Adipocyte (in vitro differentiated cells): ENCODE data around the gene TRDN.
"Not testable (repeated sequence)": the region's sequence is repeated elsewhere in the genome, so short reads cannot be mapped to it uniquely, and the experiment has no call there.

Experiments used
- DNase-seq: peaks from one replicate; pipeline ENCODE4 v3.0.0-alpha.2; 2015; ENCODE audit warnings: low read depth
- H3K27me3 ChIP-seq: replicated peaks from 2 replicates; pipeline ENCODE4 v1.7.0; 2013; ENCODE audit warnings: mild to moderate bottlenecking, low read length, moderate library complexity; ENCODE audit not compliant: control insufficient read depth, insufficient read depth
- H3K36me3 ChIP-seq: 2 replicates; pipeline ENCODE4 v1.7.0; 2013; ENCODE audit warnings: low read length, mild to moderate bottlenecking, moderate library complexity; ENCODE audit not compliant: control insufficient read depth, insufficient read depth, severe bottlenecking
- H3K4me1 ChIP-seq: 2 replicates; pipeline ENCODE4 v1.7.0; 2013; ENCODE audit warnings: mild to moderate bottlenecking, low read length, moderate library complexity; ENCODE audit not compliant: control insufficient read depth, insufficient read depth
- H3K4me3 ChIP-seq: 2 replicates; pipeline ENCODE4 v1.7.0; 2013; ENCODE audit warnings: mild to moderate bottlenecking, low read length, moderate library complexity
- H3K9ac ChIP-seq: 2 replicates; pipeline ENCODE4 v1.7.0; 2013; ENCODE audit warnings: mild to moderate bottlenecking, low read length, moderate library complexity
- H3K9me3 ChIP-seq: 2 replicates; pipeline ENCODE4 v1.7.0; 2013; ENCODE audit warnings: mild to moderate bottlenecking, low read length, moderate library complexity; ENCODE audit not compliant: control insufficient read depth

TRDN gene

GRCh38 chr6:123489589-123489988 lies 147.2 kb downstream of the TRDN start:
- Histone ChIP-seq H3K4me3 (no peak overlapping the region), H3K27me3 (no peaks in the 10 kb centered on the region), H3K4me1 (no peaks in the 10 kb centered on the region), H3K9me3 (no peaks in the 10 kb centered on the region), H3K9ac (no peak overlapping the region), H3K36me3 (no peaks in the 10 kb centered on the region)
- DNase-seq, result no peak

- Histone ChIP-seq H3K4me1 (no peaks in the 10 kb centered on the region), H3K36me3 (no peaks in the 10 kb centered on the region), H3K9ac (no peak overlapping the region), H3K27me3 (no peaks in the 10 kb centered on the region), H3K9me3 (no peaks in the 10 kb centered on the region), H3K4me3 (no peak overlapping the region)
- no peak for DNase-seq
Observed at GRCh38 chr6:123480986-123481385, 155.8 kb downstream of the TRDN start.

GRCh38 chr6:123472025-123472702 lies 164.6 kb downstream of the TRDN start:
- H3K4me1 ChIP-seq, DNase-seq, H3K4me3 ChIP-seq, H3K27me3 ChIP-seq, H3K9me3 ChIP-seq, H3K36me3 ChIP-seq, H3K9ac ChIP-seq: not testable (repeated sequence)

- Histone ChIP-seq H3K9ac (no peak overlapping the region), H3K4me1 (no peaks in the 10 kb centered on the region), H3K9me3 (no peaks in the 10 kb centered on the region), H3K4me3 (no peak overlapping the region), H3K36me3 (no peaks in the 10 kb centered on the region), H3K27me3 (no peaks in the 10 kb centered on the region)
- no peak for DNase-seq
Observed at GRCh38 chr6:123467392-123467791, 169.4 kb downstream of the TRDN start.

- DNase-seq, result no peak
- Histone ChIP-seq H3K27me3 (no peaks in the 10 kb centered on the region), H3K4me1 (no peaks in the 10 kb centered on the region), H3K9ac (no peak overlapping the region), H3K36me3 (no peaks in the 10 kb centered on the region), H3K4me3 (no peak overlapping the region), H3K9me3 (no peaks in the 10 kb centered on the region)
Observed at GRCh38 chr6:123462152-123462551, 174.6 kb downstream of the TRDN start.

- Histone ChIP-seq H3K27me3 (no peaks in the 10 kb centered on the region), H3K4me3 (no peak overlapping the region)
- DNase-seq, result no peak
Observed at GRCh38 chr6:123458218-123458617, 178.5 kb downstream of the TRDN start.

GRCh38 chr6:123456836-123457235 lies 179.9 kb downstream of the TRDN start:
- no peak overlapping the region for H3K4me3 ChIP-seq
- no peaks in the 10 kb centered on the region for H3K27me3 ChIP-seq
- no peaks in the 10 kb centered on the region for H3K4me1 ChIP-seq
- no peak overlapping the region for H3K9ac ChIP-seq
- no peaks in the 10 kb centered on the region for H3K36me3 ChIP-seq
- peaks cover 5% of the 10 kb centered on the region for H3K9me3 ChIP-seq
- DNase-seq, result no peak

More at GRCh38 chr6:123458218-123458617, 178.5 kb downstream of the TRDN start:
- H3K36me3 ChIP-seq, result no peaks in the 10 kb centered on the region
- no peaks in the 10 kb centered on the region for H3K4me1 ChIP-seq
- H3K9ac ChIP-seq, result no peak overlapping the region
- H3K9me3 ChIP-seq, result no peaks in the 10 kb centered on the region

GRCh38 chr6:123454448-123454847 lies 182.3 kb downstream of the TRDN start:
- DNase-seq, result no peak
- Histone ChIP-seq H3K27me3 (no peaks in the 10 kb centered on the region), H3K9me3 (peaks cover 7% of the 10 kb centered on the region), H3K9ac (no peak overlapping the region), H3K36me3 (no peaks in the 10 kb centered on the region), H3K4me3 (no peak overlapping the region), H3K4me1 (no peaks in the 10 kb centered on the region)

GRCh38 chr6:123453071-123453470 lies 183.7 kb downstream of the TRDN start:
- H3K27me3 ChIP-seq, H3K4me1 ChIP-seq, H3K9me3 ChIP-seq, H3K9ac ChIP-seq, H3K36me3 ChIP-seq, H3K4me3 ChIP-seq, DNase-seq: not testable (repeated sequence)

GRCh38 chr6:123448306-123448884 lies 188.4 kb downstream of the TRDN start:
- H3K27me3 ChIP-seq, result no peaks in the 10 kb centered on the region
- no peak overlapping the region for H3K4me3 ChIP-seq
- no peaks in the 10 kb centered on the region for H3K36me3 ChIP-seq
- peaks cover 7% of the 10 kb centered on the region for H3K9me3 ChIP-seq
- H3K4me1 ChIP-seq, result no peaks in the 10 kb centered on the region
- no peak overlapping the region for H3K9ac ChIP-seq
- no peak for DNase-seq

- no peak overlapping the region for H3K9ac ChIP-seq
- no peak for DNase-seq
- peaks cover 7% of the 10 kb centered on the region for H3K9me3 ChIP-seq
- H3K4me1 ChIP-seq, result no peaks in the 10 kb centered on the region
- no peak overlapping the region for H3K4me3 ChIP-seq
- H3K36me3 ChIP-seq, result no peaks in the 10 kb centered on the region
- H3K27me3 ChIP-seq, result no peaks in the 10 kb centered on the region
Observed at GRCh38 chr6:123447315-123447937, 189.3 kb downstream of the TRDN start.
